Effector memory CD4-positive, alpha-beta T cell (primary cell): ENCODE measurements around the gene SEC61A2.
A peak's percentile ranks its signal among the peaks of the same experiment; 100 is the strongest.

Experiments
- DNase-seq, 3 donors: peaks; one replicate each; pipeline ENCODE4 v3.0.0-alpha.2; 2020
- H3K27ac ChIP-seq: 2 replicates; pipeline ENCODE4 v1.7.0; 2013; ENCODE audit warnings: mild to moderate bottlenecking, low read length, moderate library complexity; ENCODE audit not compliant: insufficient read depth, poor library complexity, severe bottlenecking
- H3K27me3 ChIP-seq: replicated peaks from 2 replicates; pipeline ENCODE4 v1.7.0; 2013; ENCODE audit warnings: mild to moderate bottlenecking, low read length; ENCODE audit not compliant: insufficient read depth, control insufficient read depth, poor library complexity, severe bottlenecking
- H3K36me3 ChIP-seq: 2 replicates; pipeline ENCODE4 v1.7.0; 2013; ENCODE audit warnings: mild to moderate bottlenecking, low read length, moderate library complexity; ENCODE audit not compliant: control insufficient read depth, insufficient read depth
- H3K4me1 ChIP-seq: 2 replicates; pipeline ENCODE4 v1.7.0; 2013; ENCODE audit warnings: low read length, mild to moderate bottlenecking; ENCODE audit not compliant: control insufficient read depth, insufficient read depth, poor library complexity, severe bottlenecking
- H3K4me3 ChIP-seq: 2 replicates; pipeline ENCODE4 v1.7.0; 2013; ENCODE audit warnings: low read length, low read depth, mild to moderate bottlenecking; ENCODE audit not compliant: insufficient read depth, poor library complexity, severe bottlenecking
- H3K9me3 ChIP-seq: 2 replicates; pipeline ENCODE4 v1.7.0; 2013; ENCODE audit warnings: mild to moderate bottlenecking, low read length, moderate library complexity; ENCODE audit not compliant: control insufficient read depth

Gene SEC61A2

GRCh38 chr10:12180221-12180974, 50.9 kb downstream of the SEC61A2 start:
- H3K9me3 ChIP-seq = no peaks in the 10 kb centered on the region
- H3K27ac ChIP-seq = peak overlapping the region; percentile 40
- no peaks in the 10 kb centered on the region for H3K27me3 ChIP-seq
- DNase-seq = no peak
- no peak overlapping the region for H3K4me3 ChIP-seq
- H3K36me3 ChIP-seq = peaks cover 9% of the 10 kb centered on the region
- peaks cover 7% of the 10 kb centered on the region for H3K4me1 ChIP-seq

- DNase-seq = peak; percentile 46 to 62 (median 48)
- H3K27ac ChIP-seq = peak overlapping the region; percentile 40
Observed at GRCh38 chr10:12181065-12181775, 51.7 kb downstream of the SEC61A2 start.

DNA sequence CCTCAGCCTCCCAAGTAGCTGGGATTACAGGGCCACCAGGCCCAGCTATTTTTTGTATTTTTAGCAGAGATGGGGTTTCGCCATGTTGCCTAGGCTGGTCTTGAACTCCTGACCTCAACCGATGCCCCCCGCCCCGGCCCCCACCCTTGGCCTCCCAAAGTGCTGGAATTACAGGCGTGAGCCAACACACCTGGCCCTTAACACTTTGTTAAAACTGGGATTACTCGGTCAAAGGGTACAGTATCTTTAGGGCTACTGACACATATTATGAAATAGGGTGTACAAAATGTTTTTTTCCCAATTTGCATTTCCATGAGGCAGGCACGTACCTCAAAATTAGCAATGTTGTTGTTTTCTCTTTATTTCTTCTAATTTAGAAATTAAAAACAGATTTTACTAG, 54.7 kb downstream of the SEC61A2 start:
- Histone ChIP-seq H3K36me3 (peaks cover 9% of the 10 kb centered on the region), H3K27me3 (no peaks in the 10 kb centered on the region), H3K9me3 (no peaks in the 10 kb centered on the region), H3K4me3 (no peak overlapping the region), H3K4me1 (peaks cover 7% of the 10 kb centered on the region), H3K27ac (no peak overlapping the region)
- DNase-seq = no peak

More at GRCh38 chr10:12181065-12181775, 51.7 kb downstream of the SEC61A2 start:
- Histone ChIP-seq H3K4me3 (no peak overlapping the region), H3K27me3 (no peaks in the 10 kb centered on the region), H3K36me3 (peaks cover 14% of the 10 kb centered on the region), H3K9me3 (no peaks in the 10 kb centered on the region), H3K4me1 (peaks cover 7% of the 10 kb centered on the region)

DNA sequence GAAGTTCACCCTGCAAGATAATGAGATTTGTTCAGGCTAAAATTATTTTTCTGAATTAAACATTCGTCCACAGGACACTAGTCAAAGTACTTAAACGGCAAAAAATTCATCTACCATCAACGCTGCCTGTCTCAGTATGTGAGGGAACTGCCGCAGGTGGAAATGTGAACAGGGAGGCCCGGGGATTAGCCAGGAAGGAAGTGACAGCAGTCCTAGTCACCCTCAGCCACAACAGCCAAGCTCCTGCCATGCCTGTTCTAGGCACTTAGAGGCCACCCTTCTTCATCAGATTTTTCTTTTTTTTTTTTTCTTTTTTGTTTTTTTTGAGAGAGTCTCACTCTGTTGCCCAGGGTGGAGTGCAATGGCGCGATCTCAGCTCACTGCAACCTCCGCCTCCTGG, 56.8 kb downstream of the SEC61A2 start:
- peak in 1 of 3 donors; percentile 4 for DNase-seq
- Histone ChIP-seq H3K9me3 (no peaks in the 10 kb centered on the region), H3K4me3 (no peak overlapping the region), H3K4me1 (no peaks in the 10 kb centered on the region), H3K36me3 (peaks cover 9% of the 10 kb centered on the region), H3K27me3 (no peaks in the 10 kb centered on the region), H3K27ac (no peak overlapping the region)

- no peak for DNase-seq
- no peak overlapping the region for H3K4me3 ChIP-seq
- peaks cover 9% of the 10 kb centered on the region for H3K36me3 ChIP-seq
- no peak overlapping the region for H3K27ac ChIP-seq
- H3K27me3 ChIP-seq = no peaks in the 10 kb centered on the region
- no peaks in the 10 kb centered on the region for H3K9me3 ChIP-seq
- H3K4me1 ChIP-seq = no peaks in the 10 kb centered on the region
Observed at GRCh38 chr10:12187321-12187905, 57.9 kb downstream of the SEC61A2 start.

DNA sequence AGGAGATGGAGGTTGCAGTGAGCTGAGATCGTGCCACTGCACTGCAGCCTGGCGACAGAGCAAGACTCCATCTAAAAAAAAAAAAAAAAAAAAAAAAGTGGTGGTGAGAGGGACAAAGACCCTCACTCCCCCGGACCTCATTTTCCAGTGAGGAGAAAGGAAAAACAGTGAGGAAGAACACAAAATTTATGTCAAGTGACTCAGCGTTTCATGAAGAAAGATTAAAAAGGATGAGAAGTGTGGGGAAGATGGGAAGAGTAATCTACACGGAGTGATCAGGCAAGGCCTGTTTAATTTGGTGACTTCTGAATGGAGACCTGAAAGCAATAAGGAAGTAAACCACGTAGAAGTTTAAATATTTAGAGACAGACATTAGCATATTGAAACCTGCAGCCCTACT, 59.2 kb downstream of the SEC61A2 start:
- Histone ChIP-seq H3K27me3 (no peaks in the 10 kb centered on the region), H3K36me3 (peaks cover 9% of the 10 kb centered on the region), H3K4me3 (no peak overlapping the region), H3K9me3 (no peaks in the 10 kb centered on the region), H3K4me1 (no peaks in the 10 kb centered on the region), H3K27ac (no peak overlapping the region)
- DNase-seq = no peak

DNA sequence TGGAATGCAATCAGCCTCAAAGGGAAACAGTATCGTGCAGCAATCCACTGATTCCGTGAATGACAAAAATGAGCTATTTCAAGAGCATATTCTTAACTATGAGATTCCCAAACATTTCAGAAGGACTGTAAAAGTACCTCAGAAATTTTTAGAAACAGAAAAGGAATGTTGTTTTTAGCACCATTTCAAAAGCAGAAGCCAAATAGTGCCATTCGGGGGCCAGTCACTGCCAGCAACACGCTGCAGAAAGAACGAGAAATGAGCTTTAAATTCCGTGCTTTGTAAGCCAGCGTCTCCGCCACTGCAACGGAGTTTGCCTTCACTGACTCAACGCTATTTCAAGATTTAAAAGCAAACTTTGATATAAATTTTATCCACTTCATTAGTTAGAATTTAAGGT, 59.9 kb downstream of the SEC61A2 start:
- Histone ChIP-seq H3K27me3 (no peaks in the 10 kb centered on the region), H3K4me1 (no peaks in the 10 kb centered on the region), H3K36me3 (peaks cover 9% of the 10 kb centered on the region), H3K9me3 (no peaks in the 10 kb centered on the region), H3K27ac (no peak overlapping the region), H3K4me3 (no peak overlapping the region)
- DNase-seq = no peak

GRCh38 chr10:12191715-12192114, 62.2 kb downstream of the SEC61A2 start:
- Histone ChIP-seq H3K4me3 (no peak overlapping the region), H3K27ac (no peak overlapping the region), H3K36me3 (peaks cover 4% of the 10 kb centered on the region), H3K27me3 (no peaks in the 10 kb centered on the region), H3K4me1 (no peaks in the 10 kb centered on the region), H3K9me3 (no peaks in the 10 kb centered on the region)
- no peak for DNase-seq

DNA sequence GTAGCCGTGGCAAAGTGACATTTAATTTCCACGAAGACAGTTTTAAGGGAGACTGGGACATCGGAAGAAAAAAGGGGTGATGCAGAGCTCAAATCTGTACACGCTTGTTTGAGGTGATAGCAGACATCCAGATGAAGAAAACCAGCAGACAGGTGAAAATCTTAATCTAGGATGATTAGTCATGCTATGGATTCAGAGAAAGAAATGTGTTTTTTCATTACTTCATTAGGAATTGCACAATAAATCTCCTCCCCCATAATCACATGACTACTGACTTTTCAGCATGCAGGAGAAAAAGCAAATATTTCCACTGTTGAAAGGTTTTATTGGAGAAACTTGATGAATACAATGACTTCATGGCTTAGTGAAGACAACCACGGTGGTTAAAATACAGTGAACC, 63.7 kb downstream of the SEC61A2 start:
- peaks cover 14% of the 10 kb centered on the region for H3K4me1 ChIP-seq
- H3K36me3 ChIP-seq = no peaks in the 10 kb centered on the region
- H3K27me3 ChIP-seq = no peaks in the 10 kb centered on the region
- H3K4me3 ChIP-seq = no peak overlapping the region
- DNase-seq = no peak
- H3K27ac ChIP-seq = no peak overlapping the region
- H3K9me3 ChIP-seq = no peaks in the 10 kb centered on the region

- H3K9me3 ChIP-seq = no peaks in the 10 kb centered on the region
- H3K27ac ChIP-seq = peak overlapping the region; percentile 97
- peaks cover 17% of the 10 kb centered on the region for H3K4me1 ChIP-seq
- no peaks in the 10 kb centered on the region for H3K27me3 ChIP-seq
- peak in 1 of 3 donors; percentile 12 for DNase-seq
- H3K36me3 ChIP-seq = no peaks in the 10 kb centered on the region
- peak overlapping the region; percentile 94 for H3K4me3 ChIP-seq
Observed at GRCh38 chr10:12194752-12195271, 65.3 kb downstream of the SEC61A2 start.
